IMR-90 (cell line): Measurements from ENCODE around the gene IQSEC3.

Source experiments
- BHLHE40 ChIP-seq: fragments of 150-350 bp; IDR thresholded peaks from 2 replicates; pipeline ENCODE4 v1.6.1; 2016; ENCODE audit warnings: mild to moderate bottlenecking, low read depth, low read length
- CTCF ChIP-seq: conservative IDR thresholded peaks from 2 replicates; pipeline ENCODE4 v1.5.1; 2012; ENCODE audit warnings: mild to moderate bottlenecking, low read depth, low read length, improper control_type of control experiment
- POLR2A ChIP-seq: IDR thresholded peaks from 2 replicates; pipeline ENCODE4 v1.6.1; 2012; ENCODE audit warnings: mild to moderate bottlenecking, low read depth, low read length
- RCOR1 ChIP-seq: IDR thresholded peaks from 2 replicates; pipeline ENCODE4 v1.6.1; 2012; ENCODE audit warnings: mild to moderate bottlenecking, low read length, improper control_type of control experiment; ENCODE audit not compliant: insufficient replicate concordance
- SMC3 ChIP-seq: fragments of 150-350 bp; IDR thresholded peaks from 2 replicates; pipeline ENCODE4 v1.6.1; 2016; ENCODE audit warnings: low read depth, mild to moderate bottlenecking, antibody characterized with exemption, low read length, moderate library complexity
- USF2 ChIP-seq: fragments of 150-350 bp; IDR thresholded peaks from 2 replicates; pipeline ENCODE4 v1.6.1; 2017; ENCODE audit warnings: mild to moderate bottlenecking, antibody characterized with exemption, low read length, low read depth

- TF ChIP-seq CTCF (no peak), RCOR1 (no peak), POLR2A (no peak), SMC3 (no peak), USF2 (no peak), BHLHE40 (no peak)
Observed at GRCh38 chr12:172732-173161, 106.2 kb downstream of the IQSEC3 start.
